ENCODE results near the gene USH2A.

USH2A gene

DNA sequence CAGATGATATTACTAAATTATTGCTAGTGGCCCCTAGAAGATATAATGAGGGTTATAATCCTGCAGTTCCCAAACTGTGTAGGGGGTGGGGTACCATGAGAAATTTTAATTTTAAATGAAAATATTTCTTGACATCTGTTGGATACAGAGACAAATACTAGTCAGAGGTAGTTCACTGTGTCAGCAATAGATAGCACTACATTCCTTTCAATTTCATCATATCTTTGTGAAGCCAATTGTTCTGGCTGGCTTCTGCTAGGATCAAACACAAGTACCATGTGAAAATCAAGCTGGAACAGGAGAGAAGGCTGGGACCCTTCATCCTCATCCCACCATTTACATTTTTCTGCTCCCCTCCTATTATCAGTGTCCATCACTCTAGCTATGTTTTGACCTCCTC is 208.1 kb downstream of the USH2A start:
- H3K79me2 ChIP-seq (ENCODE audit: low read length), result no peaks in the 10 kb centered on the region
- H3K27ac ChIP-seq (ENCODE audit: low read length), result no peak overlapping the region
- no peaks in the 10 kb centered on the region for H3K9me3 ChIP-seq (replicated peaks; ENCODE audit: insufficient read depth, low read length)
- H2AFZ ChIP-seq (ENCODE audit: low read length), result no peak overlapping the region
- no peaks in the 10 kb centered on the region for H4K20me1 ChIP-seq (ENCODE audit: insufficient read depth, low read length)
- H3K9ac ChIP-seq (ENCODE audit: low read length), result no peak overlapping the region
- no peaks in the 10 kb centered on the region for H3K9me2 ChIP-seq (replicated peaks; ENCODE audit: insufficient read depth, low read length)
- no peak overlapping the region for H3K4me3 ChIP-seq (ENCODE audit: low read length)
- no peaks in the 10 kb centered on the region for H3F3A ChIP-seq (ENCODE audit: insufficient read depth, low read length)
- no peaks in the 10 kb centered on the region for H3K27me3 ChIP-seq (replicated peaks; ENCODE audit: insufficient read depth, low read length)
- no peak overlapping the region for H3K4me2 ChIP-seq (ENCODE audit: low read depth, low read length)
- no peak for DNase-seq
- no peaks in the 10 kb centered on the region for H3K36me3 ChIP-seq (replicated peaks; ENCODE audit: insufficient read depth, low read length)
- no peaks in the 10 kb centered on the region for H3K4me1 ChIP-seq (ENCODE audit: low read length)
- TF ChIP-seq, protein P1, sequence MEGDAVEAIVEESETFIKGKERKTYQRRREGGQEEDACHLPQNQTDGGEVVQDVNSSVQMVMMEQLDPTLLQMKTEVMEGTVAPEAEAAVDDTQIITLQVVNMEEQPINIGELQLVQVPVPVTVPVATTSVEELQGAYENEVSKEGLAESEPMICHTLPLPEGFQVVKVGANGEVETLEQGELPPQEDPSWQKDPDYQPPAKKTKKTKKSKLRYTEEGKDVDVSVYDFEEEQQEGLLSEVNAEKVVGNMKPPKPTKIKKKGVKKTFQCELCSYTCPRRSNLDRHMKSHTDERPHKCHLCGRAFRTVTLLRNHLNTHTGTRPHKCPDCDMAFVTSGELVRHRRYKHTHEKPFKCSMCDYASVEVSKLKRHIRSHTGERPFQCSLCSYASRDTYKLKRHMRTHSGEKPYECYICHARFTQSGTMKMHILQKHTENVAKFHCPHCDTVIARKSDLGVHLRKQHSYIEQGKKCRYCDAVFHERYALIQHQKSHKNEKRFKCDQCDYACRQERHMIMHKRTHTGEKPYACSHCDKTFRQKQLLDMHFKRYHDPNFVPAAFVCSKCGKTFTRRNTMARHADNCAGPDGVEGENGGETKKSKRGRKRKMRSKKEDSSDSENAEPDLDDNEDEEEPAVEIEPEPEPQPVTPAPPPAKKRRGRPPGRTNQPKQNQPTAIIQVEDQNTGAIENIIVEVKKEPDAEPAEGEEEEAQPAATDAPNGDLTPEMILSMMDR (IDR thresholded peaks at IDR 0.05; ENCODE audit: low read length), result no peak
- TF ChIP-seq EZH2 (optimal IDR thresholded peaks at IDR 0.05; ENCODE audit: low read depth, low read length), result no peak
- TF ChIP-seq EZH2phosphoT487 (IDR thresholded peaks at IDR 0.05; ENCODE audit: low read length), result no peak

DNA sequence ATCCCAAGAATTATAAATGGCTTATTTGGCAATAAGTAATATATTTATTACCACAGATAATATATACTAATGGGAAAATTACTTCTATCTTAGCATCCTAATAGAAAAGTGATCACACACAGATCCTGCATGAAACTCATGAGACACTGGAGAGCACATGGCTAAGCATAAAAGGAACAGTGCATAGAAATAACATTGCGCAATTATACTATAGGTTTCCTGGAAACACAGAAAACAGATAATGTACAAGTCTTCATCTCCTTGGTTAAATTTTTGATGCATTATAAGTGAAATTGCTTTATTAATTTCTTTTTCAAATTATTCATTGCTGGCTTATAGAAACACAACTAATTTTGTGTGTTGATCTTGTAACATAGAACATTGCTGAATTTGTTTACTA is 210.4 kb downstream of the USH2A start:
- Histone ChIP-seq H2AFZ (ENCODE audit: low read length) (no peak overlapping the region), H3K9me2 (replicated peaks; ENCODE audit: insufficient read depth, low read length) (no peaks in the 10 kb centered on the region), H3K9ac (ENCODE audit: low read length) (no peak overlapping the region), H3K27me3 (replicated peaks; ENCODE audit: insufficient read depth, low read length) (no peaks in the 10 kb centered on the region), H3K9me3 (replicated peaks; ENCODE audit: insufficient read depth, low read length) (no peaks in the 10 kb centered on the region), H3K4me3 (ENCODE audit: low read length) (no peak overlapping the region), H3F3A (ENCODE audit: insufficient read depth, low read length) (no peaks in the 10 kb centered on the region), H3K27ac (ENCODE audit: low read length) (no peak overlapping the region), H3K4me2 (ENCODE audit: low read depth, low read length) (no peak overlapping the region), H3K36me3 (replicated peaks; ENCODE audit: insufficient read depth, low read length) (no peaks in the 10 kb centered on the region), H4K20me1 (ENCODE audit: insufficient read depth, low read length) (no peaks in the 10 kb centered on the region), H3K4me1 (ENCODE audit: low read length) (no peaks in the 10 kb centered on the region), H3K79me2 (ENCODE audit: low read length) (no peaks in the 10 kb centered on the region)
- TF ChIP-seq, protein P1 (IDR thresholded peaks at IDR 0.05; ENCODE audit: low read length), result no peak
- TF ChIP-seq EZH2 (optimal IDR thresholded peaks at IDR 0.05; ENCODE audit: low read depth, low read length) (no peak), EZH2phosphoT487 (IDR thresholded peaks at IDR 0.05; ENCODE audit: low read length) (no peak)
- DNase-seq, result no peak

DNA sequence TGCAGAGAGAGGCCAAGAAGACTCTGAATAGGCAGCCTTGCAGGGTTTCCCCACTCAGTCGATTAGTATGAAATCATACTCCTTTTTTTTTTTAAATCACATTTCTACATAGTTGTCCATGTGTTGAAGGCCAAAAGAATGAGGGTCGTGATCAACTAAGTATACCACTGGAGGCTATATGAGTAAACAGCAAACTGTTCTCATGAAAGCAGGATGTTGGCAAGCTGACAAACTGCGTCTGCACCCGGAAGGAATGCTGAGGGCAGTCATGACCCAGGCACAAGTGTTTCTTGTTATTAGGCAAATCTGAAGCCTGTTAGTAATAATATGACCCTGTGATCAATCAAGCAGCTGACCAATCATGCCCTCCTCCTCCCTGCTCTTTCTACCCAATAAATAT is 213.2 kb downstream of the USH2A start:
- H2AFZ ChIP-seq (ENCODE audit: low read length), result no peak overlapping the region
- no peak overlapping the region for H3K9ac ChIP-seq (ENCODE audit: low read length)
- no peaks in the 10 kb centered on the region for H3K9me3 ChIP-seq (replicated peaks; ENCODE audit: insufficient read depth, low read length)
- no peak for DNase-seq
- H3K4me1 ChIP-seq (ENCODE audit: low read length), result no peaks in the 10 kb centered on the region
- no peak overlapping the region for H3K4me2 ChIP-seq (ENCODE audit: low read depth, low read length)
- no peak overlapping the region for H3K27ac ChIP-seq (ENCODE audit: low read length)
- no peaks in the 10 kb centered on the region for H3K79me2 ChIP-seq (ENCODE audit: low read length)
- no peaks in the 10 kb centered on the region for H3F3A ChIP-seq (ENCODE audit: insufficient read depth, low read length)
- no peak overlapping the region for H3K4me3 ChIP-seq (ENCODE audit: low read length)
- TF ChIP-seq EZH2 (optimal IDR thresholded peaks at IDR 0.05; ENCODE audit: low read depth, low read length), result no peak
- TF ChIP-seq, protein P1 (IDR thresholded peaks at IDR 0.05; ENCODE audit: low read length), result no peak
- no peak for TF ChIP-seq EZH2phosphoT487 (IDR thresholded peaks at IDR 0.05; ENCODE audit: low read length)
- no peaks in the 10 kb centered on the region for H3K9me2 ChIP-seq (replicated peaks; ENCODE audit: insufficient read depth, low read length)
- no peaks in the 10 kb centered on the region for H3K27me3 ChIP-seq (replicated peaks; ENCODE audit: insufficient read depth, low read length)
- H4K20me1 ChIP-seq (ENCODE audit: insufficient read depth, low read length), result no peaks in the 10 kb centered on the region
- H3K36me3 ChIP-seq (replicated peaks; ENCODE audit: insufficient read depth, low read length), result no peaks in the 10 kb centered on the region
